Osteocyte (in vitro differentiated cells): ENCODE measurements around the gene SIGMAR1. TPM values are rescaled to one million over a fixed set of nuclear protein-coding genes. Genes with fewer than 3 reads are reported as not detected.

Experiments used
- DNase-seq: peaks from one replicate; pipeline ENCODE4 v3.0.0; 2021; ENCODE audit warnings: mixed read lengths; ENCODE audit not compliant: unreplicated experiment; ENCODE audit errors: extremely low spot score
- H3K27ac Mint-ChIP-seq: one replicate; pipeline ENCODE4 v1.8.0; 2021; ENCODE audit warnings: mild to moderate bottlenecking, mixed read lengths; ENCODE audit not compliant: unreplicated experiment
- H3K27me3 Mint-ChIP-seq: one replicate; pipeline ENCODE4 v1.8.0; 2021; ENCODE audit warnings: mixed read lengths; ENCODE audit not compliant: unreplicated experiment
- H3K36me3 Mint-ChIP-seq: one replicate; pipeline ENCODE4 v1.8.0; 2021; ENCODE audit warnings: mixed read lengths; ENCODE audit not compliant: unreplicated experiment
- H3K4me1 Mint-ChIP-seq: one replicate; pipeline ENCODE4 v1.8.0; 2021; ENCODE audit warnings: mixed read lengths; ENCODE audit not compliant: unreplicated experiment
- H3K4me3 Mint-ChIP-seq: one replicate; pipeline ENCODE4 v1.8.0; 2021; ENCODE audit warnings: mild to moderate bottlenecking, moderate library complexity, mixed read lengths; ENCODE audit not compliant: unreplicated experiment
- H3K9me3 Mint-ChIP-seq: one replicate; pipeline ENCODE4 v1.8.0; 2021; ENCODE audit warnings: mixed read lengths; ENCODE audit not compliant: unreplicated experiment
- total RNA-seq: library from RNA; stranded (reverse); gene quantifications from 2 replicates; pipeline ENCODE4 v1.2.1, GENCODE V29; 2021
- TF ChIP-seq, protein P1 (sequence below): fragments of 200-600 bp; sonication (generic); IDR thresholded peaks from 2 replicates; pipeline ENCODE4 v1.5.0; 2021; ENCODE audit warnings: antibody characterized with exemption, mild to moderate bottlenecking, moderate library complexity

SIGMAR1 gene
- total RNA-seq, 1 donor from 2014 or later, result 71.9 TPM

DNA sequence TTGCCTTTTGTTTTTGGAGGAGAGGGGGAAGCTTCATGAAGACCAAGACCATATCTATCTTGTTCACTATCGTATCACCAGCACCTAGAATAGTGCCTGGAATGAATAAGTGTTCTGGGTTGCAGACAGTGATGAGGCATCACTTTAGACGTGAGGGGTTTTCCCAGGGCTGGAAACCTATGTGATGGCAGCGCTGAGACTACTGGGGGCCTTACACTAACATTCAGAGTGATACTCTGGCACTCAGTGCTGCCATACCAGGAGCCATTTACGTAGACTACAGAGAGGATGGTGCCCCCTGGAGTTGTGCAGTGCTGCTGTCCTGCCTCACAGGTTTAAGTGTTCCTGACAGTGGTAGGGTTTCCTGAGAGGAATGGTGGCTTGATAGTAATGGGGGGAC, 46.6 kb upstream of the SIGMAR1 start:
- TF ChIP-seq, protein P1, sequence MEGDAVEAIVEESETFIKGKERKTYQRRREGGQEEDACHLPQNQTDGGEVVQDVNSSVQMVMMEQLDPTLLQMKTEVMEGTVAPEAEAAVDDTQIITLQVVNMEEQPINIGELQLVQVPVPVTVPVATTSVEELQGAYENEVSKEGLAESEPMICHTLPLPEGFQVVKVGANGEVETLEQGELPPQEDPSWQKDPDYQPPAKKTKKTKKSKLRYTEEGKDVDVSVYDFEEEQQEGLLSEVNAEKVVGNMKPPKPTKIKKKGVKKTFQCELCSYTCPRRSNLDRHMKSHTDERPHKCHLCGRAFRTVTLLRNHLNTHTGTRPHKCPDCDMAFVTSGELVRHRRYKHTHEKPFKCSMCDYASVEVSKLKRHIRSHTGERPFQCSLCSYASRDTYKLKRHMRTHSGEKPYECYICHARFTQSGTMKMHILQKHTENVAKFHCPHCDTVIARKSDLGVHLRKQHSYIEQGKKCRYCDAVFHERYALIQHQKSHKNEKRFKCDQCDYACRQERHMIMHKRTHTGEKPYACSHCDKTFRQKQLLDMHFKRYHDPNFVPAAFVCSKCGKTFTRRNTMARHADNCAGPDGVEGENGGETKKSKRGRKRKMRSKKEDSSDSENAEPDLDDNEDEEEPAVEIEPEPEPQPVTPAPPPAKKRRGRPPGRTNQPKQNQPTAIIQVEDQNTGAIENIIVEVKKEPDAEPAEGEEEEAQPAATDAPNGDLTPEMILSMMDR, result no peak
- Mint-ChIP-seq H3K4me3 (no peak overlapping the region), H3K27ac (no peak overlapping the region), H3K4me1 (no peaks in the 10 kb centered on the region), H3K27me3 (no peaks in the 10 kb centered on the region), H3K36me3 (no peaks in the 10 kb centered on the region), H3K9me3 (no peaks in the 10 kb centered on the region)
- DNase-seq, result no peak

DNA sequence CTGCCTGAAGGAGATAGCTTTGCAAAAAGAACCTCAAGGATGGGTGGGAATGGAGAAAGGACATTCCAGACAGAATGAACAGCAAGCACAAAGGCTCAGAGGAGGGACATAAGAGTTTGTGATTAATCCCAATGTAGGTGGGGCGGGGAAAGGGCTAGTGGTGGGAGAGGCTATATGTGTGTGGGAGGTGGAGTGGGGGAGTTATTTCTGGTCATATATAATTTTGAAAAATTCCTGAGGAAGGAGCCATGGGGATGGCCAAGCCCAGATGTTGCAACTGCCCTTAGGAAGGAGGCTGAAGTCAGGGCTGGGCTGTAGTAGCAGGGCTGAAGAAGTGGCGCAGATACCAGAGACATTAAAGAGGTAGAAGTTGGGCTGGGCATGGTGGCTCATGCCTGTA, 38.3 kb upstream of the SIGMAR1 start:
- Mint-ChIP-seq H3K4me3 (no peak overlapping the region), H3K9me3 (no peaks in the 10 kb centered on the region), H3K4me1 (no peaks in the 10 kb centered on the region), H3K27me3 (no peaks in the 10 kb centered on the region), H3K27ac (no peak overlapping the region), H3K36me3 (no peaks in the 10 kb centered on the region)
- TF ChIP-seq, protein P1, result no peak
- no peak for DNase-seq

DNA sequence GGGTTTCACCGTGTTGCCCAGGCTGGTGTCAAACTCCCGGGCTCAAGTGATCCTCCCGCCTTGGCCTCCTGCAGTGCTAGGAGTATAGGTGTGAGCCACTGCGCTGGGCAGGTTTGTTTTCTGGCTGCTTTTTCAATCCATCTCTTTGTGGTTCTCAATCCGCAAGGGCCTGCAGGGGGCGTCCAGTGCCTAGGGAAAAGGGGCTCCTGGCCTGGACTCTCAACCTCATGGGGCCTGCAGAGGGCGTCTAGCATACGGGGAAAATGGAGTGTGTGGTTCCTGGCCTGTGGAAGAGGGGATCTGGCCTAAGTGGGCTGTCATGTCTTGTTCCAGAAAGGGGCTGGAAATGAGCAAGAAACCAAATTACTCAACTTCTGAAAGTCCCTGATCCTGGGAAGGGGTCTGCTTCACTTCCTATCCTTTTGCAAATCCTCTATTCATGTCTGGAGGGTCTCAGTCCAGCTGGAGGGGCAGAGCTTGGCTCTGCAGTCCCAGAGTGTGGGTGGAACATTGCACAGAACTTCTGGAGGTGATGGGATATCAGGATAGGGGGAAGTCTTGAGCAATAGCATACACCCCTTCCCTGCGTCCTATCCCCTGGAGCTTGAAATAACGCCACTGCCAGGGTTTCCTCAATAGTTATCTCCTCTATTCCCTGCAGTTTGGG, 37.6 kb upstream of the SIGMAR1 start:
- no peak overlapping the region for H3K27ac Mint-ChIP-seq
- TF ChIP-seq, protein P1, result peak; percentile 66
- no peak for DNase-seq
- no peak overlapping the region for H3K4me3 Mint-ChIP-seq
- H3K9me3 Mint-ChIP-seq, result no peaks in the 10 kb centered on the region
- no peaks in the 10 kb centered on the region for H3K4me1 Mint-ChIP-seq
- H3K36me3 Mint-ChIP-seq, result no peaks in the 10 kb centered on the region
- H3K27me3 Mint-ChIP-seq, result no peaks in the 10 kb centered on the region

DNA sequence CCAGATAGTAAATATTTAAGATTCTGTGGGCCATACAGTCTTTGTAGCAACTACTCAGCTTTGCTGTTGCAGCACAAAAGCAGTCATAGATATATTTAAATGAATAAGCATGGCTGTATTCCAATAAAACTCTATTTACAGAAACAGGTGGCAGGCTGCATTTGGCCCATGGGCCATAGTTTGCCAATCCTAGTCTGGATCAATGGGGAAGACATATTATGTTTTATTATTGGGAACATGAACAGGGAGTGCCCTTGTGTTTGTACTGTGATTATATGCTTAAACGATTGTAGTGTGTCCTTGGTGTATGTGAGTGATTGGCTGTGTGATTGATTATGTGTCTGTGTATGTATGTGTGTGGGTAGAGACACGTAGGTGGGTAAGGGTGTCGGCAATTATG, 36.9 kb upstream of the SIGMAR1 start:
- no peaks in the 10 kb centered on the region for H3K4me1 Mint-ChIP-seq
- TF ChIP-seq, protein P1, result no peak
- H3K4me3 Mint-ChIP-seq, result no peak overlapping the region
- H3K36me3 Mint-ChIP-seq, result no peaks in the 10 kb centered on the region
- DNase-seq, result no peak
- H3K27me3 Mint-ChIP-seq, result no peaks in the 10 kb centered on the region
- no peaks in the 10 kb centered on the region for H3K9me3 Mint-ChIP-seq
- no peak overlapping the region for H3K27ac Mint-ChIP-seq

DNA sequence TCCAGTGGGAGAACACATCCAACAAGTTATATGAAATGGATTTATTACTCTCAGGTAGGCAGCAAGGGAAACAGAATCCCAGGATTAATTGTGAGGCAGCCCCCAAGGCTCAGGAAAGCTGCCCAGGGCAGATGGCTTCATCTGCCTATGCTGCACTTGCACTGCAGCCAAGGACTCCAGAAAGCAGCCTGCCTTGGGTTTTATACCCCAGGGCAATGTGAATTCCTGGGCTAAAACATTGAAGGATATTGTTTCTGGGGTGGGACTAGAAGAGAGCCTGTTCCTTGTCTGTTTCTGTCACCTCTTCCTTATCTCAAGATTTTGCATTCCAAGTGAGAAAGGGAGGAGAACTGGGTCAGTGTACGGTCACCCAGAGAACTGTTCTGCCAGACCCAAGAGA, 33.7 kb upstream of the SIGMAR1 start:
- Mint-ChIP-seq H3K27me3 (no peaks in the 10 kb centered on the region), H3K9me3 (no peaks in the 10 kb centered on the region), H3K27ac (no peak overlapping the region), H3K36me3 (peaks cover 4% of the 10 kb centered on the region), H3K4me3 (no peak overlapping the region), H3K4me1 (no peaks in the 10 kb centered on the region)
- no peak for DNase-seq
- TF ChIP-seq, protein P1, result no peak
